HepG2 (cell line): ENCODE data around the gene NOP9. TPM values are rescaled to one million over a fixed set of nuclear protein-coding genes. Genes with fewer than 3 reads are reported as not detected.

Experiments used
- ATF7-NPFF ChIP-seq: sonication (generic); formaldehyde crosslinking; IDR thresholded peaks from 2 replicates; pipeline ENCODE4 v1.8.1; 2023; ENCODE audit warnings: mild to moderate bottlenecking, low read depth, missing genetic modification reagents, moderate library complexity
- CEBPB ChIP-seq: IDR thresholded peaks from 2 replicates; pipeline ENCODE4 v1.6.1; 2011; ENCODE audit warnings: low read depth, low read length, improper control_type of control experiment, borderline replicate concordance
- CERS6 ChIP-seq: sonication (generic); formaldehyde crosslinking; IDR thresholded peaks from 2 replicates; pipeline ENCODE4 v1.5.0; 2020; ENCODE audit warnings: missing genetic modification reagents
- FLYWCH1 ChIP-seq: sonication (generic); formaldehyde crosslinking; IDR thresholded peaks from 2 replicates; pipeline ENCODE4 v1.8.1; 2023; ENCODE audit warnings: mild to moderate bottlenecking, missing genetic modification reagents
- KLF15 ChIP-seq: sonication (generic); formaldehyde crosslinking; IDR thresholded peaks from 2 replicates; pipeline ENCODE4 v1.8.1; 2023; ENCODE audit warnings: borderline replicate concordance, mild to moderate bottlenecking, inconsistent platforms, missing genetic modification reagents, mixed read lengths
- MEIS1 ChIP-seq: sonication (generic); formaldehyde crosslinking; IDR thresholded peaks from 2 replicates; pipeline ENCODE4 v1.9.0; 2021; ENCODE audit warnings: mild to moderate bottlenecking, missing genetic modification reagents, moderate library complexity, borderline replicate concordance
- MEIS2 ChIP-seq: sonication (generic); formaldehyde crosslinking; IDR thresholded peaks from 2 replicates; pipeline ENCODE4 v1.9.0; 2021; ENCODE audit warnings: mild to moderate bottlenecking, missing genetic modification reagents
- SP2 ChIP-seq: sonication (generic); formaldehyde crosslinking; IDR thresholded peaks from 2 replicates; pipeline ENCODE4 v1.5.1; 2020; ENCODE audit warnings: mild to moderate bottlenecking, missing genetic modification reagents
- TAF15 ChIP-seq: fragments of 200-400 bp; formaldehyde crosslinking; IDR thresholded peaks from one replicate; pipeline ENCODE4 v1.6.1; 2018; ENCODE audit warnings: mild to moderate bottlenecking, low read depth, low read length; ENCODE audit not compliant: poor library complexity, severe bottlenecking
- THAP8 ChIP-seq: sonication (generic); formaldehyde crosslinking; IDR thresholded peaks from 2 replicates; pipeline ENCODE4 v1.5.1; 2020; ENCODE audit warnings: missing genetic modification reagents, mild to moderate bottlenecking, borderline replicate concordance
- TRIM24 ChIP-seq: sonication (generic); formaldehyde crosslinking; IDR thresholded peaks from 2 replicates; pipeline ENCODE4 v1.8.0; 2022; ENCODE audit warnings: mild to moderate bottlenecking, missing genetic modification reagents
- ZBTB33 ChIP-seq: sonication (generic); formaldehyde crosslinking; IDR thresholded peaks from 2 replicates; pipeline ENCODE4 v1.4.0; 2020; ENCODE audit warnings: missing genetic modification reagents
- ZC3H4 ChIP-seq: sonication (generic); formaldehyde crosslinking; IDR thresholded peaks from 2 replicates; pipeline ENCODE4 v1.4.0; 2020; ENCODE audit warnings: missing genetic modification reagents, borderline replicate concordance
- ZNF207 ChIP-seq: fragments of 450-650 bp; IDR thresholded peaks from 2 replicates; pipeline ENCODE4 v1.6.1; 2016; ENCODE audit warnings: antibody characterized with exemption, borderline replicate concordance
- ZNF317 ChIP-seq: sonication (generic); formaldehyde crosslinking; IDR thresholded peaks from 2 replicates; pipeline ENCODE4 v1.5.0; 2020; ENCODE audit warnings: mild to moderate bottlenecking, missing genetic modification reagents
- ZNF546 ChIP-seq: sonication (generic); formaldehyde crosslinking; conservative IDR thresholded peaks from 2 replicates; pipeline ENCODE4 v1.8.1; 2023; ENCODE audit warnings: mild to moderate bottlenecking, missing genetic modification reagents
- ZNF569 ChIP-seq: sonication (generic); formaldehyde crosslinking; IDR thresholded peaks from 2 replicates; pipeline ENCODE4 v1.5.0; 2020; ENCODE audit warnings: mild to moderate bottlenecking, missing genetic modification reagents, moderate library complexity, borderline replicate concordance
- ZSCAN20 ChIP-seq: sonication (generic); formaldehyde crosslinking; IDR thresholded peaks from 2 replicates; pipeline ENCODE4 v1.4.0; 2020; ENCODE audit warnings: missing genetic modification reagents, mild to moderate bottlenecking, borderline replicate concordance
- polyA plus RNA-seq, 8 experiments: library from polyadenylated mRNA; depleted of rRNA in 3 of 8; stranded (reverse) in 7 of 8; unstranded in 1 of 8; fragments of >200 nt; fragmentation: Illumina TruSeq in 4 of 8; extraction: Trizol in 4 of 8; gene quantifications; 2 replicates each; pipeline versions ENCODE4 v1.2.1 to v1.2.3, GENCODE V29; 2011 to 2016; ENCODE audit warnings: low read depth in 4 of 8, missing spikeins in 1 of 8, mixed read lengths in 1 of 8; ENCODE audit not compliant: insufficient read depth in 1 of 8
- total RNA-seq, 5 experiments: library from RNA; depleted of rRNA; stranded (reverse); fragments of >200 nt; fragmentation: Illumina TruSeq; extraction: Trizol; gene quantifications; 2 replicates each; pipeline ENCODE4 v1.2.3, GENCODE V29; 2016; ENCODE audit warnings: low read depth in 1 of 5
- TF ChIP-seq, protein P1 (sequence below): sonication (generic); formaldehyde crosslinking; IDR thresholded peaks from 2 replicates; pipeline ENCODE4 v1.4.0; 2020; ENCODE audit warnings: missing genetic modification reagents
- TF ChIP-seq, protein P2 (sequence below): sonication (generic); formaldehyde crosslinking; IDR thresholded peaks from 2 replicates; pipeline ENCODE4 v1.8.0; 2022; ENCODE audit warnings: missing genetic modification reagents, mild to moderate bottlenecking, inconsistent platforms, borderline replicate concordance

NOP9 gene
- total and polyA plus RNA-seq, 2 of the 13 experiments (the other 11 are each of a cell fraction or from before 2014, with no cell fraction given), result 24.5 to 61.6 TPM

DNA sequence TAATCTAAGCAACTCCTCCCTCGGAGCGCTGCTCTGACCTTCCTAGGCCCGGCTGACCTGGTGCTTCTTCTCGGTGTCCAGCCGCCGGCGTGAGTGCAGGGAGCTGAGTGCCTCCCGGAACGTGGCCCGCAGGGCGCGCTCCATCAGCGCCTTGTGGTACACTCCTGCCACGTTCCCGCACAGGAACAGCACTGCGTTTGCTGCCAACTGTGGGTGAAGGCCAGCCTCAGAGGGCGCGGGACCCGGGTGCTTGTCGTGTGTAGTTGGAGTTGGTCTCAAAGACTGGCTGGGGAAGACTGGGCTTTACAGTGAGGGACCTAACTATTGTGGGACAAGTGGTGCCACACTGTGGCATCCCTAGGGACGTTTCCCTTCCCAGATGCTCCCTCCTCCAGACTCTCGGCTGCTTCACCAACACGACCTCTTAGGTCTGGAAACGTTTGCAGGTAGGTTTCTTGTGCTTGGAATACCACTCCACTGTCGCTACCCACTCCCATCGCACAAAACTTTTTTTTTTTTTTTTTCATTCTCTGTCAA lies 32.1 kb downstream of the NOP9 start (continued):
- TF ChIP-seq TRIM24 (CRISPR knock-in tag), result peak; percentile 66; the same call in 1 of the 2 replicates
- no peak for TF ChIP-seq ATF7-NPFF
- TF ChIP-seq CEBPB, result no peak
- TF ChIP-seq ZNF569, result no peak
- no peak for TF ChIP-seq ZSCAN20 (CRISPR knock-in tag)
- no peak; the same call in 1 of the 2 replicates for TF ChIP-seq THAP8 (CRISPR knock-in tag)
- no peak for TF ChIP-seq TAF15
- peak; percentile 20; the same call in 1 of the 2 replicates for TF ChIP-seq SP2 (CRISPR knock-in tag)
- TF ChIP-seq FLYWCH1 (CRISPR knock-in tag), result 0 out of 2 replicates have a peak, but pooled peaks have one; percentile 22
- TF ChIP-seq MEIS1, result no peak
- TF ChIP-seq, protein P1, sequence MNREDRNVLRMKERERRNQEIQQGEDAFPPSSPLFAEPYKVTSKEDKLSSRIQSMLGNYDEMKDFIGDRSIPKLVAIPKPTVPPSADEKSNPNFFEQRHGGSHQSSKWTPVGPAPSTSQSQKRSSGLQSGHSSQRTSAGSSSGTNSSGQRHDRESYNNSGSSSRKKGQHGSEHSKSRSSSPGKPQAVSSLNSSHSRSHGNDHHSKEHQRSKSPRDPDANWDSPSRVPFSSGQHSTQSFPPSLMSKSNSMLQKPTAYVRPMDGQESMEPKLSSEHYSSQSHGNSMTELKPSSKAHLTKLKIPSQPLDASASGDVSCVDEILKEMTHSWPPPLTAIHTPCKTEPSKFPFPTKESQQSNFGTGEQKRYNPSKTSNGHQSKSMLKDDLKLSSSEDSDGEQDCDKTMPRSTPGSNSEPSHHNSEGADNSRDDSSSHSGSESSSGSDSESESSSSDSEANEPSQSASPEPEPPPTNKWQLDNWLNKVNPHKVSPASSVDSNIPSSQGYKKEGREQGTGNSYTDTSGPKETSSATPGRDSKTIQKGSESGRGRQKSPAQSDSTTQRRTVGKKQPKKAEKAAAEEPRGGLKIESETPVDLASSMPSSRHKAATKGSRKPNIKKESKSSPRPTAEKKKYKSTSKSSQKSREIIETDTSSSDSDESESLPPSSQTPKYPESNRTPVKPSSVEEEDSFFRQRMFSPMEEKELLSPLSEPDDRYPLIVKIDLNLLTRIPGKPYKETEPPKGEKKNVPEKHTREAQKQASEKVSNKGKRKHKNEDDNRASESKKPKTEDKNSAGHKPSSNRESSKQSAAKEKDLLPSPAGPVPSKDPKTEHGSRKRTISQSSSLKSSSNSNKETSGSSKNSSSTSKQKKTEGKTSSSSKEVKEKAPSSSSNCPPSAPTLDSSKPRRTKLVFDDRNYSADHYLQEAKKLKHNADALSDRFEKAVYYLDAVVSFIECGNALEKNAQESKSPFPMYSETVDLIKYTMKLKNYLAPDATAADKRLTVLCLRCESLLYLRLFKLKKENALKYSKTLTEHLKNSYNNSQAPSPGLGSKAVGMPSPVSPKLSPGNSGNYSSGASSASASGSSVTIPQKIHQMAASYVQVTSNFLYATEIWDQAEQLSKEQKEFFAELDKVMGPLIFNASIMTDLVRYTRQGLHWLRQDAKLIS (CRISPR knock-in tag), result no peak
- TF ChIP-seq KLF15 (CRISPR knock-in tag), result no peak
- TF ChIP-seq ZNF546 (CRISPR knock-in tag), result no peak
- peak; percentile 29; the same call in 1 of the 2 replicates for TF ChIP-seq MEIS2 (CRISPR knock-in tag)
- TF ChIP-seq ZC3H4, result no peak
- TF ChIP-seq, protein P2, sequence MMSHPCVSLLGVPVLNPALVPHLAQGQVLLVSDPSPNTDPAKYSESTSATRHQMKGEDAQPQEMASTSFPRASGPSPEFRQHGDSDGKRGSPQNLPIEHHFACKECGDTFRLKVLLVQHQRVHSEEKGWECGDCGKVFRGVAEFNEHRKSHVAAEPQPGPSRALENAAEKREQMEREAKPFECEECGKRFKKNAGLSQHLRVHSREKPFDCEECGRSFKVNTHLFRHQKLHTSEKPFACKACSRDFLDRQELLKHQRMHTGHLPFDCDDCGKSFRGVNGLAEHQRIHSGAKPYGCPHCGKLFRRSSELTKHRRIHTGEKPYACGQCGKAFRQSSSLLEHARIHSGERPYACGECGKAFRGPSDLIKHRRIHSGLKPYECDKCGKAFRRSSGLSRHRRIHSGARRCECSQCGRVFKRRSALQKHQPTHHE (CRISPR knock-in tag), result 0 out of 2 replicates have a peak, but pooled peaks have one; percentile 61
- no peak for TF ChIP-seq ZNF207
- peak; percentile 90 for TF ChIP-seq ZBTB33 (CRISPR knock-in tag)
- peak; percentile 59; the same call in 1 of the 2 replicates for TF ChIP-seq CERS6 (CRISPR knock-in tag)
- TF ChIP-seq ZNF317, result no peak
